CD4-positive, CD25-positive, alpha-beta regulatory T cell (primary cell): ENCODE data around the gene C2orf76. TPM values are rescaled to one million over a fixed set of nuclear protein-coding genes. Genes with fewer than 3 reads are reported as not detected.

Experiments used
- ATAC-seq, 2 donors: fragments of 150-1000 bp; cut with Tn5 transposase; one replicate each; pipeline ENCODE4 v1.10.0; 2021; ENCODE audit warnings: low read depth in 2 of 2, moderate number of reproducible peaks in 2 of 2, moderate library complexity in 1 of 2
- DNase-seq, 3 donors: peaks; one replicate each; pipeline versions ENCODE4 v3.0.0 to v3.0.0-alpha.2; 2012 to 2022; ENCODE audit warnings: mixed read lengths in 1 of 3
- H3K27ac ChIP-seq: one replicate; pipeline ENCODE4 v1.7.0; 2013; ENCODE audit warnings: mild to moderate bottlenecking, low read length; ENCODE audit not compliant: insufficient read depth, poor library complexity, severe bottlenecking
- H3K27me3 ChIP-seq: one replicate; pipeline ENCODE4 v1.7.0; 2013; ENCODE audit warnings: low read length; ENCODE audit not compliant: control insufficient read depth, insufficient read depth
- H3K36me3 ChIP-seq: one replicate; pipeline ENCODE4 v1.7.0; 2013; ENCODE audit warnings: mild to moderate bottlenecking, low read length, moderate library complexity; ENCODE audit not compliant: control insufficient read depth, insufficient read depth
- H3K4me1 ChIP-seq: 2 replicates; pipeline ENCODE4 v1.7.0; 2013; ENCODE audit warnings: mild to moderate bottlenecking, low read length; ENCODE audit not compliant: insufficient read depth, control insufficient read depth, poor library complexity, severe bottlenecking
- H3K4me3 ChIP-seq: one replicate; pipeline ENCODE4 v1.7.0; 2013; ENCODE audit warnings: low read depth, mild to moderate bottlenecking, low read length, moderate library complexity
- H3K9me3 ChIP-seq, 2 experiments: 1 replicate in 1 of 2; 2 replicates in 1 of 2; pipeline ENCODE4 v1.7.0; 2013; ENCODE audit warnings: low read length in 2 of 2, mild to moderate bottlenecking in 1 of 2, moderate library complexity in 1 of 2; ENCODE audit not compliant: control insufficient read depth in 2 of 2
- H3K27ac Mint-ChIP-seq, 3 donors: one replicate each; pipeline ENCODE4 v1.8.0; 2020 to 2022; ENCODE audit warnings: mild to moderate bottlenecking in 3 of 3, mixed read lengths in 3 of 3, moderate library complexity in 2 of 3
- H3K27me3 Mint-ChIP-seq: one replicate; pipeline ENCODE4 v1.8.0; 2022; ENCODE audit warnings: mild to moderate bottlenecking, mixed read lengths
- H3K36me3 Mint-ChIP-seq: one replicate; pipeline ENCODE4 v1.8.0; 2020; ENCODE audit warnings: mixed read lengths
- H3K4me1 Mint-ChIP-seq, 4 donors: one replicate each; pipeline ENCODE4 v1.8.0; 2020 to 2022; ENCODE audit warnings: mixed read lengths in 4 of 4, mild to moderate bottlenecking in 1 of 4
- H3K4me3 Mint-ChIP-seq, 4 donors: one replicate each; pipeline ENCODE4 v1.8.0; 2020 to 2022; ENCODE audit warnings: mild to moderate bottlenecking in 4 of 4, mixed read lengths in 4 of 4, moderate library complexity in 3 of 4
- H3K9me3 Mint-ChIP-seq, 7 donors: one replicate each; pipeline ENCODE4 v1.8.0; 2020 to 2022; ENCODE audit warnings: mixed read lengths in 7 of 7, mild to moderate bottlenecking in 3 of 7, moderate library complexity in 2 of 7
- polyA plus RNA-seq, 4 donors: library from polyadenylated mRNA; unstranded; fragments of 300-500 nt; fragmentation: Illumina TruSeq; gene quantifications; one replicate each; pipeline ENCODE4 v1.2.3, GENCODE V29; 2021
- total RNA-seq: library from RNA; stranded (reverse); gene quantifications from one replicate; pipeline ENCODE4 v1.2.3, GENCODE V29; 2022

C2orf76 gene
- total and polyA plus RNA-seq, 5 donors from 2014 or later, result 7.3 to 24.6 (median 22.0) TPM

- Mint-ChIP-seq H3K27ac (no peak overlapping the region), H3K4me3 (no peak overlapping the region)
- no peak for ATAC-seq
Measured at GRCh38 chr2:119326938-119327337, 39.7 kb downstream of the C2orf76 start.

GRCh38 chr2:119324685-119325270, 41.9 kb downstream of the C2orf76 start:
- Mint-ChIP-seq H3K36me3 (peaks cover 3% of the 10 kb centered on the region), H3K4me3 (no peak overlapping the region), H3K27me3 (no peaks in the 10 kb centered on the region), H3K27ac (no peak overlapping the region), H3K4me1 (no peaks in the 10 kb centered on the region), H3K9me3 (no peaks in the 10 kb centered on the region)
- ATAC-seq (no peak), DNase-seq (no peak)
- H3K27me3 ChIP-seq, result no peaks in the 10 kb centered on the region
- no peaks in the 10 kb centered on the region for H3K36me3 ChIP-seq
- H3K9me3 ChIP-seq, result no peaks in the 10 kb centered on the region
- no peak overlapping the region for H3K4me3 ChIP-seq
- no peaks in the 10 kb centered on the region for H3K4me1 ChIP-seq
- H3K27ac ChIP-seq, result no peak overlapping the region

More at GRCh38 chr2:119326938-119327337, 39.7 kb downstream of the C2orf76 start:
- H3K4me3 ChIP-seq, result no peak overlapping the region
- no peak for DNase-seq
- Mint-ChIP-seq H3K27me3 (no peaks in the 10 kb centered on the region), H3K4me1 (no peaks in the 10 kb centered on the region), H3K9me3 (no peaks in the 10 kb centered on the region), H3K36me3 (peaks cover 10% of the 10 kb centered on the region)
- H3K9me3 ChIP-seq, result no peaks in the 10 kb centered on the region
- H3K4me1 ChIP-seq, result no peaks in the 10 kb centered on the region
- H3K36me3 ChIP-seq, result no peaks in the 10 kb centered on the region
- no peaks in the 10 kb centered on the region for H3K27me3 ChIP-seq
- no peak overlapping the region for H3K27ac ChIP-seq

- no peak for ATAC-seq
- H3K4me1 ChIP-seq, result no peaks in the 10 kb centered on the region
- Mint-ChIP-seq H3K4me3 (no peak overlapping the region), H3K36me3 (peaks cover 3% of the 10 kb centered on the region), H3K27ac (no peak overlapping the region), H3K4me1 (no peaks in the 10 kb centered on the region), H3K27me3 (no peaks in the 10 kb centered on the region), H3K9me3 (no peaks in the 10 kb centered on the region)
- H3K9me3 ChIP-seq, result no peaks in the 10 kb centered on the region
- H3K27ac ChIP-seq, result no peak overlapping the region
- H3K27me3 ChIP-seq, result no peaks in the 10 kb centered on the region
- no peak overlapping the region for H3K4me3 ChIP-seq
- no peaks in the 10 kb centered on the region for H3K36me3 ChIP-seq
- DNase-seq, result no peak
Measured at GRCh38 chr2:119323459-119323858, 43.2 kb downstream of the C2orf76 start.

- Mint-ChIP-seq H3K9me3 (no peaks in the 10 kb centered on the region), H3K27ac (no peak overlapping the region)
- no peak for DNase-seq
Measured at GRCh38 chr2:119319593-119319992, 47.0 kb downstream of the C2orf76 start.

GRCh38 chr2:119317554-119317953, 49.1 kb downstream of the C2orf76 start:
- Mint-ChIP-seq H3K4me1 (no peaks in the 10 kb centered on the region), H3K9me3 (no peaks in the 10 kb centered on the region), H3K27me3 (no peaks in the 10 kb centered on the region), H3K27ac (no peak overlapping the region), H3K36me3 (peaks cover 3% of the 10 kb centered on the region), H3K4me3 (no peak overlapping the region)
- no peak for ATAC-seq
- no peaks in the 10 kb centered on the region for H3K4me1 ChIP-seq
- no peaks in the 10 kb centered on the region for H3K9me3 ChIP-seq
- H3K36me3 ChIP-seq, result no peaks in the 10 kb centered on the region
- DNase-seq, result no peak
- no peak overlapping the region for H3K4me3 ChIP-seq
- no peak overlapping the region for H3K27ac ChIP-seq
- no peaks in the 10 kb centered on the region for H3K27me3 ChIP-seq

More at GRCh38 chr2:119319593-119319992, 47.0 kb downstream of the C2orf76 start:
- Histone ChIP-seq H3K9me3 (no peaks in the 10 kb centered on the region), H3K4me1 (no peaks in the 10 kb centered on the region), H3K36me3 (no peaks in the 10 kb centered on the region), H3K4me3 (no peak overlapping the region), H3K27me3 (no peaks in the 10 kb centered on the region), H3K27ac (no peak overlapping the region)
- peaks cover 6% of the 10 kb centered on the region for H3K36me3 Mint-ChIP-seq
- no peak overlapping the region for H3K4me3 Mint-ChIP-seq
- no peak for ATAC-seq
- no peaks in the 10 kb centered on the region for H3K27me3 Mint-ChIP-seq
- no peaks in the 10 kb centered on the region for H3K4me1 Mint-ChIP-seq

- H3K27me3 ChIP-seq, result no peaks in the 10 kb centered on the region
- no peaks in the 10 kb centered on the region for H3K36me3 ChIP-seq
- H3K4me3 Mint-ChIP-seq, result no peak overlapping the region
- H3K9me3 ChIP-seq, result no peaks in the 10 kb centered on the region
- no peaks in the 10 kb centered on the region for H3K9me3 Mint-ChIP-seq
- no peak overlapping the region for H3K4me3 ChIP-seq
- no peaks in the 10 kb centered on the region for H3K4me1 Mint-ChIP-seq
- H3K36me3 Mint-ChIP-seq, result peaks cover 3% of the 10 kb centered on the region
- ATAC-seq (no peak), DNase-seq (no peak)
- no peaks in the 10 kb centered on the region for H3K4me1 ChIP-seq
- H3K27me3 Mint-ChIP-seq, result no peaks in the 10 kb centered on the region
- H3K27ac Mint-ChIP-seq, result no peak overlapping the region
- H3K27ac ChIP-seq, result no peak overlapping the region
Measured at GRCh38 chr2:119316066-119316465, 50.6 kb downstream of the C2orf76 start.

GRCh38 chr2:119315241-119315925, 51.3 kb downstream of the C2orf76 start:
- H3K36me3 ChIP-seq, result no peaks in the 10 kb centered on the region
- H3K27me3 Mint-ChIP-seq, result no peaks in the 10 kb centered on the region

GRCh38 chr2:119311831-119312230, 54.8 kb downstream of the C2orf76 start:
- ATAC-seq, result no peak
- Mint-ChIP-seq H3K9me3 (no peaks in the 10 kb centered on the region), H3K4me3 (no peak overlapping the region), H3K36me3 (peaks cover 11% of the 10 kb centered on the region), H3K27me3 (no peaks in the 10 kb centered on the region), H3K4me1 (no peaks in the 10 kb centered on the region), H3K27ac (no peak overlapping the region)
- no peaks in the 10 kb centered on the region for H3K36me3 ChIP-seq
- no peaks in the 10 kb centered on the region for H3K9me3 ChIP-seq
- H3K4me3 ChIP-seq, result no peak overlapping the region
- no peaks in the 10 kb centered on the region for H3K27me3 ChIP-seq
- no peak overlapping the region for H3K27ac ChIP-seq
- no peaks in the 10 kb centered on the region for H3K4me1 ChIP-seq
- no peak for DNase-seq

More at GRCh38 chr2:119315241-119315925, 51.3 kb downstream of the C2orf76 start:
- H3K4me3 Mint-ChIP-seq, result no peak overlapping the region
- Histone ChIP-seq H3K4me3 (no peak overlapping the region), H3K4me1 (no peaks in the 10 kb centered on the region), H3K27me3 (no peaks in the 10 kb centered on the region), H3K27ac (no peak overlapping the region), H3K9me3 (no peaks in the 10 kb centered on the region)
- H3K36me3 Mint-ChIP-seq, result peaks cover 6% of the 10 kb centered on the region
- H3K27ac Mint-ChIP-seq, result no peak overlapping the region
- ATAC-seq (no peak), DNase-seq (no peak)
- H3K9me3 Mint-ChIP-seq, result no peaks in the 10 kb centered on the region
- H3K4me1 Mint-ChIP-seq, result no peaks in the 10 kb centered on the region
